ENCODE results near the gene ZCWPW1. TPM values are rescaled to one million over a fixed set of nuclear protein-coding genes. Genes with fewer than 3 reads are reported as not detected.
A peak's percentile ranks its signal among the peaks of the same experiment; 100 is the strongest.

The ZCWPW1 gene
- total RNA-seq, 1 donor from 2014 or later = 1.3 TPM

- Histone ChIP-seq H3K36me3 (ENCODE audit: control insufficient read depth, insufficient read depth, low read length) (peaks cover 11% of the 10 kb centered on the region), H3K4me3 (ENCODE audit: low read depth, low read length) (no peak overlapping the region), H3K27me3 (ENCODE audit: control insufficient read depth, insufficient read depth, low read length) (no peaks in the 10 kb centered on the region)
- DNase-seq (ENCODE audit: low read depth) (no peak), FAIRE-seq (no peak)
- no peak for TF ChIP-seq CTCF (IDR thresholded peaks at IDR 0.05; ENCODE audit: insufficient read depth, low read length, severe bottlenecking)
Observed at GRCh38 chr7:100431286-100431735, 2.8 kb upstream of the ZCWPW1 start.

- no peak for TF ChIP-seq CTCF (IDR thresholded peaks at IDR 0.05; ENCODE audit: insufficient read depth, low read length, severe bottlenecking)
- FAIRE-seq (no peak), DNase-seq (ENCODE audit: low read depth) (no peak)
- Histone ChIP-seq H3K4me3 (ENCODE audit: low read depth, low read length) (peak overlapping the region; percentile 94), H3K27me3 (ENCODE audit: control insufficient read depth, insufficient read depth, low read length) (no peaks in the 10 kb centered on the region), H3K36me3 (ENCODE audit: control insufficient read depth, insufficient read depth, low read length) (peaks cover 11% of the 10 kb centered on the region)
Observed at GRCh38 chr7:100430493-100431285, 2.2 kb upstream of the ZCWPW1 start.

- DNase-seq (ENCODE audit: low read depth) = peak; percentile 74
- peak within 1 kb of the TSS; percentile 94 for H3K4me3 ChIP-seq (ENCODE audit: low read depth, low read length)
- H3K27me3 ChIP-seq (ENCODE audit: control insufficient read depth, insufficient read depth, low read length) = no peaks in the 10 kb centered on the region
- H3K36me3 ChIP-seq (ENCODE audit: control insufficient read depth, insufficient read depth, low read length) = peaks cover 11% of the 10 kb centered on the region
- TF ChIP-seq CTCF (IDR thresholded peaks at IDR 0.05; ENCODE audit: insufficient read depth, low read length, severe bottlenecking) = no peak
- FAIRE-seq = no peak
Observed at GRCh38 chr7:100429637-100430492, 1.4 kb upstream of the ZCWPW1 start, which contains the start of gene MEPCE. Gene MEPCE, plus strand, starts transcription at chr7:100429831. Its CDS starts 188 bp downstream, at chr7:100430019.

GRCh38 chr7:100428967-100429636, 599 bp upstream of the ZCWPW1 start:
- no peak for TF ChIP-seq CTCF (IDR thresholded peaks at IDR 0.05; ENCODE audit: insufficient read depth, low read length, severe bottlenecking)
- H3K4me3 ChIP-seq (ENCODE audit: low read depth, low read length) = peak overlapping the region; percentile 94
- FAIRE-seq = no peak

GRCh38 chr7:100427762-100428198, 723 bp downstream of the ZCWPW1 start:
- no peak for FAIRE-seq
- no peaks in the 10 kb centered on the region for H3K27me3 ChIP-seq (ENCODE audit: control insufficient read depth, insufficient read depth, low read length)

More at GRCh38 chr7:100428967-100429636, 599 bp upstream of the ZCWPW1 start:
- Histone ChIP-seq H3K27me3 (ENCODE audit: control insufficient read depth, insufficient read depth, low read length) (no peaks in the 10 kb centered on the region), H3K36me3 (ENCODE audit: control insufficient read depth, insufficient read depth, low read length) (peaks cover 11% of the 10 kb centered on the region)
- peak; percentile 97 for DNase-seq (ENCODE audit: low read depth)

More at GRCh38 chr7:100427762-100428198, 723 bp downstream of the ZCWPW1 start:
- DNase-seq (ENCODE audit: low read depth) = no peak
- TF ChIP-seq CTCF (IDR thresholded peaks at IDR 0.05; ENCODE audit: insufficient read depth, low read length, severe bottlenecking) = no peak
- H3K36me3 ChIP-seq (ENCODE audit: control insufficient read depth, insufficient read depth, low read length) = peaks cover 6% of the 10 kb centered on the region
- peak overlapping the region; percentile 94 for H3K4me3 ChIP-seq (ENCODE audit: low read depth, low read length)
